Measurements from ENCODE around the gene UTS2B. TPM values are rescaled to one million over a fixed set of nuclear protein-coding genes. Genes with fewer than 3 reads are reported as not detected.

The UTS2B gene
- total and polyA plus RNA-seq, 2 of the 4 experiments (the other 2 are of a cell fraction) = 0.72 to 0.79 TPM

- H3K9ac ChIP-seq (ENCODE audit: low read depth, low read length) = no peak overlapping the region
- H3K4ac ChIP-seq (ENCODE audit: low read depth, low read length) = no peak overlapping the region
- CTCF ChIA-PET = no interaction called here
- H4K8ac ChIP-seq (ENCODE audit: low read depth in 2 of 2, low read length in 2 of 2) = no peak overlapping the region
- H4K20me1 ChIP-seq (ENCODE audit: insufficient read depth, low read length) = no peaks in the 10 kb centered on the region
- H3K18ac ChIP-seq (ENCODE audit: low read depth, low read length) = no peak overlapping the region
- ATAC-seq (ENCODE audit: low read depth) = no peak
- no peak overlapping the region for H2BK20ac ChIP-seq (ENCODE audit: low read depth, low read length)
- no peak overlapping the region for H2BK15ac ChIP-seq (ENCODE audit: low read depth, low read length)
- intact Hi-C loops (cut with micrococcal nuclease) (no loop called here), in situ Hi-C loops (cut with MboI; ENCODE audit: low sequenced_read_pairs) (no loop called here), dilution Hi-C loops (cut with HindIII; ENCODE audit: low sequenced_read_pairs, unreplicated experiment) (no loop called here)
- no peak overlapping the region for H3K27ac ChIP-seq (ENCODE audit: insufficient read depth, low read length)
- H3K4me3 ChIP-seq (ENCODE audit: insufficient read depth, low read depth, low read length) = no peak overlapping the region
- no peak overlapping the region for H2BK120ac ChIP-seq (ENCODE audit: low read depth, low read length)
- H3K36me3 ChIP-seq (ENCODE audit: control insufficient read depth, insufficient read depth, low read length) = no peaks in the 10 kb centered on the region
- no peaks in the 10 kb centered on the region for H3K4me1 ChIP-seq (ENCODE audit: control insufficient read depth, insufficient read depth, low read length)
- no peak for DNase-seq
- no peak overlapping the region for H2AK5ac ChIP-seq (ENCODE audit: low read depth, low read length)
- H3K4me2 ChIP-seq (ENCODE audit: low read depth, low read length) = no peak overlapping the region
- TF ChIP-seq SMC3 (IDR thresholded peaks at IDR 0.05; ENCODE audit: low read depth, low read length) (no peak), RCOR1 (IDR thresholded peaks at IDR 0.05; ENCODE audit: insufficient replicate concordance, low read length) (no peak), POLR2A (IDR thresholded peaks at IDR 0.05; ENCODE audit: low read depth, low read length) (no peak), FOS (IDR thresholded peaks at IDR 0.05; ENCODE audit: low read depth, low read length) (no peak), MXI1 (IDR thresholded peaks at IDR 0.05; ENCODE audit: borderline replicate concordance, low read depth, low read length) (no peak), MAZ (IDR thresholded peaks at IDR 0.05; ENCODE audit: borderline replicate concordance, low read depth, low read length) (no peak), CEBPB (IDR thresholded peaks at IDR 0.05; ENCODE audit: low read depth, low read length) (peak; percentile 53; the same call in 1 of the 2 replicates), CHD1 (IDR thresholded peaks at IDR 0.05; ENCODE audit: low read depth, low read length) (no peak), MAFK (IDR thresholded peaks at IDR 0.05; ENCODE audit: low read depth, low read length) (no peak)
- WGBS, 2 experiments (ENCODE audit: extremely low coverage in 2 of 2, insufficient read length in 1 of 2) = 100% methylated on average over 1 of the region's 4 CpGs; no CpG with 5 or more reads in 1 of the 2 experiments
- no peaks in the 10 kb centered on the region for H3K9me3 ChIP-seq (ENCODE audit: control insufficient read depth, insufficient read depth, low read length)
- H4K91ac ChIP-seq (ENCODE audit: insufficient read depth, low read depth, low read length) = no peak overlapping the region
- H3K23ac ChIP-seq (ENCODE audit: low read depth, low read length) = no peak overlapping the region
- no peak overlapping the region for H4K5ac ChIP-seq (ENCODE audit: low read depth, low read length)
- no peak overlapping the region for H2AFZ ChIP-seq (replicated peaks; ENCODE audit: low read length, poor library complexity)
- H3K14ac ChIP-seq (replicated peaks; ENCODE audit: low read depth, low read length) = no peak overlapping the region
- no peaks in the 10 kb centered on the region for H3K79me1 ChIP-seq (ENCODE audit: low read depth in 1 of 2, low read length in 2 of 2)
- no peak overlapping the region for H2AK9ac ChIP-seq (replicated peaks; ENCODE audit: low read depth, low read length, poor library complexity)
- H3K27me3 ChIP-seq (ENCODE audit: control insufficient read depth, insufficient read depth, low read length) = no peaks in the 10 kb centered on the region
- H3K56ac ChIP-seq (ENCODE audit: extremely low read depth, insufficient read depth, low read length) = no peak overlapping the region
- no TSS peak for BruUV-seq (replicated peaks)
- H2BK5ac ChIP-seq (ENCODE audit: low read depth, low read length, poor library complexity, severe bottlenecking) = no peak overlapping the region
- no peaks in the 10 kb centered on the region for H3K9me1 ChIP-seq (ENCODE audit: insufficient read depth, low read length)
- POLR2A ChIA-PET (ENCODE audit: unreplicated experiment) = no interaction called here
Measured at GRCh38 chr3:191290311-191291025, 39.9 kb downstream of the UTS2B start.

Measured in IMR-90 (cell line).